D721Med (cell line): Measurements from ENCODE around the gene MYCL.

Experiments used
- DNase-seq: peaks from one replicate; pipeline ENCODE4 v3.0.0; 2011; ENCODE audit warnings: low spot score; ENCODE audit not compliant: insufficient read length
- FAIRE-seq: peaks from 2 replicates; lab custom pipeline; 2011; peaks lifted over from hg19 to GRCh38; lab: Jason Lieb, UNC
- CTCF ChIP-seq: IDR thresholded peaks from 2 replicates; pipeline ENCODE4 v1.5.1; 2012; ENCODE audit warnings: mild to moderate bottlenecking, control low read depth; ENCODE audit not compliant: insufficient read depth; ENCODE audit errors: missing control alignments

The MYCL gene

GRCh38 chr1:39927538-39927937 lies 25.8 kb upstream of the MYCL start:
- no peak for DNase-seq
- FAIRE-seq = no peak
- no peak for TF ChIP-seq CTCF

- FAIRE-seq = no peak
- DNase-seq = no peak
- no peak for TF ChIP-seq CTCF
Measured at GRCh38 chr1:39926820-39927219, 25.1 kb upstream of the MYCL start.

GRCh38 chr1:39926343-39926793 lies 24.7 kb upstream of the MYCL start:
- no peak for TF ChIP-seq CTCF
- DNase-seq (no peak), FAIRE-seq (no peak)

GRCh38 chr1:39925721-39926342 lies 24.1 kb upstream of the MYCL start:
- TF ChIP-seq CTCF = no peak
- no peak for DNase-seq
- no peak for FAIRE-seq

GRCh38 chr1:39922251-39922688 lies 20.6 kb upstream of the MYCL start:
- DNase-seq (no peak), FAIRE-seq (no peak)
- TF ChIP-seq CTCF = no peak

GRCh38 chr1:39919545-39919944 lies 17.8 kb upstream of the MYCL start:
- no peak for FAIRE-seq

More at GRCh38 chr1:39919545-39919944, 17.8 kb upstream of the MYCL start:
- peak; percentile 63 for DNase-seq
- peak; percentile 62 for TF ChIP-seq CTCF
